Heart left ventricle (tissue), 13 donors: ENCODE data around the gene CHD3.

Experiments
- POLR2A ChIP-seq, 2 donors: fragments of 450-650 bp; IDR thresholded peaks; one replicate each; pipeline ENCODE4 v1.6.1; 2017; ENCODE audit warnings: antibody characterized with exemption in 2 of 2, mild to moderate bottlenecking in 2 of 2, moderate library complexity in 2 of 2
- TF ChIP-seq, protein P1 (sequence below), 12 donors: fragments of 200-600 bp; sonication (generic) in 4 of 12; IDR thresholded peaks; one replicate each; pipeline versions ENCODE4 v1.5.0 to v1.8.0; 2018 to 2022; ENCODE audit warnings: antibody characterized with exemption in 12 of 12, mild to moderate bottlenecking in 5 of 12
- donor health status: ischemic (EF 13 %, LVEDD 7.1; RV severe dilation, severe dysfunction).
- donor health status: DM: no; HTN: yes; CAD: no.
- donor health status: DM: no; HTN: no; CAD: no.
- donor health status: ischemic (EF 25% LVEDD 6.9; RV normal size, moderate dysfunction).
- donor health status: ischemic (EF 25% LVEDD 5.7; RV mildly dilated, moderate dysfunction).
- donor health status: ischemic (EF 35%, LVEDD 5.7; RV mildly dilated, moderate dysfunction).
- donor health status: nonischemic (EF 11% LVEDD 7.7; RV severe dilation, severe dysfunction).
- donor health status: DM: yes; HTN: yes; CAD: no.
- donor health status: PGD.
- donor health status: ischemic (EF 29% LVEDD 5.4; RV normal size, mild dysfunction).
- donor health status: nonischemic (EF 23%, LVEDD 6.1; RV moderate dilation, normal function).

DNA sequence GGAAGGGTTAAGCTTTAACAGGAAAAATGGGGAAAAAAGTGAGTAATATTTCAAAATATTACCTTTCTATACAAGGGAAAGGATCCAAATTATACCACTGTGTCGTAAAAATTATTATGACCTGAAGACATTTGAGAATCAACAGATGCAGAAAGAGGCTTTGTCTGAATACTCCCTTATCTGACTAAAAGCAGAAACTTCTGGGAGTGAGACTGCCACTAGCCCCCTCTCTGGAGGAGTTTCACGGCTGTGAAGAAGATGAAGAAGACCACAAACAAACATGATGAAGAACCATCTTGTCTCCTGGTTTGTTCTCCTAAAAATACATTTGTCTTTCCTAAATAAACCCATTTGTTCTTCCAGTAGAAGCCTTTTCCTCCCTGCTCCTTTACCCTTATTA, 72.8 kb downstream of the CHD3 start:
- TF ChIP-seq, protein P1, sequence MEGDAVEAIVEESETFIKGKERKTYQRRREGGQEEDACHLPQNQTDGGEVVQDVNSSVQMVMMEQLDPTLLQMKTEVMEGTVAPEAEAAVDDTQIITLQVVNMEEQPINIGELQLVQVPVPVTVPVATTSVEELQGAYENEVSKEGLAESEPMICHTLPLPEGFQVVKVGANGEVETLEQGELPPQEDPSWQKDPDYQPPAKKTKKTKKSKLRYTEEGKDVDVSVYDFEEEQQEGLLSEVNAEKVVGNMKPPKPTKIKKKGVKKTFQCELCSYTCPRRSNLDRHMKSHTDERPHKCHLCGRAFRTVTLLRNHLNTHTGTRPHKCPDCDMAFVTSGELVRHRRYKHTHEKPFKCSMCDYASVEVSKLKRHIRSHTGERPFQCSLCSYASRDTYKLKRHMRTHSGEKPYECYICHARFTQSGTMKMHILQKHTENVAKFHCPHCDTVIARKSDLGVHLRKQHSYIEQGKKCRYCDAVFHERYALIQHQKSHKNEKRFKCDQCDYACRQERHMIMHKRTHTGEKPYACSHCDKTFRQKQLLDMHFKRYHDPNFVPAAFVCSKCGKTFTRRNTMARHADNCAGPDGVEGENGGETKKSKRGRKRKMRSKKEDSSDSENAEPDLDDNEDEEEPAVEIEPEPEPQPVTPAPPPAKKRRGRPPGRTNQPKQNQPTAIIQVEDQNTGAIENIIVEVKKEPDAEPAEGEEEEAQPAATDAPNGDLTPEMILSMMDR (IDR thresholded peaks at IDR 0.05): no peak
- TF ChIP-seq POLR2A (IDR thresholded peaks at IDR 0.05): no peak
